ENCODE results near the gene LAPTM5. TPM values are rescaled to one million over a fixed set of nuclear protein-coding genes. Genes with fewer than 3 reads are reported as not detected.

LAPTM5 gene
- total and polyA plus RNA-seq, 4 donors: 18.0 to 46.2 (median 28.1) TPM

Small RNAs within 50 kb of the gene (small RNA-seq; reads per million reads assigned to genes)
- gene MIR4420: not detected

Other genes starting within 250 kb of the LAPTM5 start
- gene MATN1, start 34.2 kb downstream of the LAPTM5 start, total RNA-seq: under 1 TPM in 1 of 2 donors, not detected in 1; 0.19 TPM
- gene MATN1, start 34.2 kb downstream of the LAPTM5 start, polyA plus RNA-seq: not detected
- gene SDC3, start 151.0 kb upstream of the LAPTM5 start, total RNA-seq: 10 to 100 TPM; 14.0 to 27.5 TPM
- gene SDC3, start 151.0 kb upstream of the LAPTM5 start, polyA plus RNA-seq: 10 to 100 TPM in 1 of 2 donors, 1 to 10 TPM in 1; 3.3 to 19.2 TPM